Measurements from ENCODE around the gene DNAL4.

Gene DNAL4

GRCh38 chr22:38738475-38739070 is 55.4 kb downstream of the DNAL4 start:
- no peak for DNase-seq

- DNase-seq = no peak
Observed at GRCh38 chr22:38737302-38738060, 56.5 kb downstream of the DNAL4 start.

GRCh38 chr22:38736257-38736570 is 57.7 kb downstream of the DNAL4 start:
- DNase-seq = no peak

GRCh38 chr22:38735465-38736256 is 58.3 kb downstream of the DNAL4 start:
- DNase-seq = no peak

GRCh38 chr22:38735126-38735464 is 58.8 kb downstream of the DNAL4 start:
- DNase-seq = no peak

- DNase-seq = no peak
Observed at GRCh38 chr22:38734421-38735100, 59.4 kb downstream of the DNAL4 start.

- DNase-seq = peak; percentile 22
Observed at GRCh38 chr22:38733724-38734381, 60.1 kb downstream of the DNAL4 start.

- DNase-seq = peak; percentile 32
Observed at GRCh38 chr22:38733329-38733723, 60.6 kb downstream of the DNAL4 start.

- DNase-seq = no peak
Observed at GRCh38 chr22:38732251-38732815, 61.6 kb downstream of the DNAL4 start.

- DNase-seq = no peak
Observed at GRCh38 chr22:38731703-38732161, 62.2 kb downstream of the DNAL4 start.

- DNase-seq = no peak
Observed at GRCh38 chr22:38730411-38730871, 63.5 kb downstream of the DNAL4 start.

GRCh38 chr22:38729946-38730345 is 64.0 kb downstream of the DNAL4 start:
- DNase-seq = no peak

- DNase-seq = no peak
Observed at GRCh38 chr22:38728871-38729796, 64.8 kb downstream of the DNAL4 start.

Data from NCI-H1436 (cell line).